K562 (cell line): Measurements from ENCODE around the gene PIGC. TPM values are rescaled to one million over a fixed set of nuclear protein-coding genes. Genes with fewer than 3 reads are reported as not detected.

Source experiments
- CBFA2T2 ChIP-seq: fragments of 450-650 bp; conservative IDR thresholded peaks from 2 replicates; pipeline ENCODE4 v1.6.1; 2017; ENCODE audit warnings: mild to moderate bottlenecking
- EHMT2 ChIP-seq: fragments of 450-650 bp; IDR thresholded peaks from 2 replicates; pipeline ENCODE4 v1.6.1; 2018; ENCODE audit warnings: antibody characterized with exemption
- GATA2 ChIP-seq: sonication (generic); formaldehyde crosslinking; IDR thresholded peaks from 2 replicates; pipeline ENCODE4 v1.4.0; 2020; ENCODE audit warnings: mild to moderate bottlenecking, missing genetic modification reagents
- GATAD2A ChIP-seq: fragments of 450-650 bp; IDR thresholded peaks from 2 replicates; pipeline ENCODE4 v1.6.1; 2017
- HEY1 ChIP-seq: fragments of 250-450 bp; sonication (Bioruptor Pico); IDR thresholded peaks from 2 replicates; pipeline ENCODE4 v1.5.0; 2020; ENCODE audit warnings: mild to moderate bottlenecking, moderate library complexity, borderline replicate concordance
- JUND ChIP-seq, 2 experiments: IDR thresholded peaks; 2 replicates in 1 of 2; 3 replicates in 1 of 2; pipeline ENCODE4 v1.6.1; 2011; ENCODE audit warnings: borderline replicate concordance in 2 of 2, low read depth in 2 of 2, low read length in 2 of 2, improper control_type of control experiment in 1 of 2, missing biosample characterization in 1 of 2, missing genetic modification characterization in 1 of 2, missing genetic modification reagents in 1 of 2
- MCM5 ChIP-seq: fragments of 450-650 bp; IDR thresholded peaks from 2 replicates; pipeline ENCODE4 v1.6.1; 2016; ENCODE audit warnings: low read depth
- NBN ChIP-seq: fragments of 450-650 bp; IDR thresholded peaks from 2 replicates; pipeline ENCODE4 v1.6.1; 2016; ENCODE audit warnings: low read depth, mild to moderate bottlenecking
- NFIC ChIP-seq: fragments of 450-650 bp; IDR thresholded peaks from 2 replicates; pipeline ENCODE4 v1.6.1; 2017; ENCODE audit warnings: mild to moderate bottlenecking, inconsistent platforms
- NKRF ChIP-seq: fragments of 450-650 bp; IDR thresholded peaks from 2 replicates; pipeline ENCODE4 v1.6.1; 2016; ENCODE audit warnings: borderline replicate concordance
- NRF1 ChIP-seq, 2 experiments: fragments of 450-650 bp; IDR thresholded peaks in 1 of 2; conservative IDR thresholded peaks in 1 of 2; 2 replicates each; pipeline ENCODE4 v1.6.1; 2014; ENCODE audit warnings: mild to moderate bottlenecking in 2 of 2
- STAT6 ChIP-seq: sonication (generic); formaldehyde crosslinking; IDR thresholded peaks from 2 replicates; pipeline ENCODE4 v1.8.1; 2023; ENCODE audit warnings: mild to moderate bottlenecking, missing genetic modification reagents
- TAF9B ChIP-seq: fragments of 450-650 bp; IDR thresholded peaks from 2 replicates; pipeline ENCODE4 v1.6.1; 2018; ENCODE audit warnings: mild to moderate bottlenecking; ENCODE audit not compliant: partially characterized antibody
- TEAD2 ChIP-seq: fragments of 450-650 bp; IDR thresholded peaks from 2 replicates; pipeline ENCODE4 v1.6.1; 2016; ENCODE audit warnings: missing genetic modification characterization, control low read depth, missing compliant biosample characterization
- ZMIZ1 ChIP-seq, 2 experiments: fragments of 150-350 bp in 1 of 2; IDR thresholded peaks; 2 replicates each; pipeline ENCODE4 v1.6.1; 2012 to 2016; ENCODE audit warnings: low read depth in 2 of 2, low read length in 2 of 2, mild to moderate bottlenecking in 1 of 2, moderate library complexity in 1 of 2
- ZNF232 ChIP-seq: sonication (generic); formaldehyde crosslinking; IDR thresholded peaks from 2 replicates; pipeline ENCODE4 v1.8.0; 2022; ENCODE audit warnings: mild to moderate bottlenecking, missing genetic modification reagents
- ZNF668 ChIP-seq: fragments of 250-450 bp; sonication (Bioruptor Pico); IDR thresholded peaks from 2 replicates; pipeline ENCODE4 v1.8.0; 2022; ENCODE audit warnings: mild to moderate bottlenecking, inconsistent platforms
- ZNF717 ChIP-seq: fragments of 250-450 bp; sonication (Bioruptor Pico); IDR thresholded peaks from 2 replicates; pipeline ENCODE4 v1.5.0; 2021
- ZNF766 ChIP-seq: fragments of 200-800 bp; sonication (Bioruptor generic); conservative IDR thresholded peaks from 2 replicates; pipeline ENCODE4 v1.6.1; 2016; ENCODE audit warnings: missing genetic modification characterization, missing compliant biosample characterization
- ZZZ3 ChIP-seq: fragments of 450-650 bp; IDR thresholded peaks from 2 replicates; pipeline ENCODE4 v1.6.1; 2016; ENCODE audit warnings: antibody characterized with exemption, mild to moderate bottlenecking, moderate library complexity
- polyA plus RNA-seq, 8 experiments: library from polyadenylated mRNA; depleted of rRNA in 4 of 8; stranded (reverse) in 5 of 8; unstranded in 3 of 8; fragments of >200 nt; fragmentation: Nextera tagmentation in 2 of 8; fragmentation: Illumina TruSeq in 1 of 8; extraction: Ambion mirVana in 2 of 8; extraction: Trizol in 1 of 8; gene quantifications; 2 replicates each; pipeline versions ENCODE4 v1.2.1 to v1.2.3, GENCODE V29; 2011 to 2014; ENCODE audit warnings: inconsistent platforms in 1 of 8, missing spikeins in 1 of 8
- total RNA-seq, 7 experiments: library from RNA; depleted of rRNA in 6 of 7; stranded (reverse); fragments of >200 nt in 6 of 7; fragmentation: Illumina TruSeq in 2 of 7; extraction: Trizol in 2 of 7; gene quantifications; 2 replicates each; pipeline versions ENCODE4 v1.2.1 to v1.2.3, GENCODE V29; 2011 to 2021; ENCODE audit warnings: low replicate concordance in 1 of 7
- TF ChIP-seq, protein P1 (sequence below), 2 experiments: fragments of 450-650 bp; IDR thresholded peaks; 2 replicates each; pipeline ENCODE4 v1.6.1; 2016

Gene PIGC
- total and polyA plus RNA-seq, 9 of the 15 experiments (the other 6 are each of a cell fraction or from before 2014, with no cell fraction given): 30.5 to 97.9 (median 54.7) TPM

DNA sequence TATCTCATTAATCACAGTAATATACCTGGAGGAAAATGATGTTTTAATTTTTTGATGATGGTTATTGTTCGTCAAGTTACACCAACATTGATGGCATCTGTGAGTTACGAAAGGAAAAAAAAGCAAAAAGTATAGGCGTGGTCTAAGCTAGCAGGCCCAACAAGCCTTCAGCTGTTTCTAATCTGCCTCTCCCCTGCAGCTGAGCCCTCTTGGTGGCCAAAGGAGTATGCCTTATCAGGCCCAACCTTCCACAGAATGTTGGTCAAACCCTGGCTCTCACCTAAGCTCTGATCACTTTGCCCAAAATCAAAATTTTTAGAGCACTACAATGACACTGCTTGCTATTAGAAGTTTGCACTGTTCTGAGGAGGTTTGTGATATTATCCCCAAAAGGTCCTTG lies 18.5 kb downstream of the PIGC start (continued):
- TF ChIP-seq TEAD2 (tag) (no peak), HEY1 (no peak), MCM5 (no peak), ZNF668 (CRISPR knock-in tag) (no peak), NFIC (peak; percentile 46), JUND (IDR thresholded peaks at IDR 0.05; ENCODE audit: borderline replicate concordance, low read depth, low read length) (0 out of 2 replicates have a peak, but pooled peaks have one; percentile 29), JUND (tag; IDR thresholded peaks at IDR 0.05; ENCODE audit: borderline replicate concordance, low read depth, low read length) (peak; percentile 12; the same call in 1 of the 3 replicates), ZZZ3 (no peak), GATA2 (CRISPR knock-in tag) (peak; percentile 78), GATAD2A (no peak), TAF9B (peak; percentile 57), ZNF766 (CRISPR knock-in tag) (no peak), ZNF232 (CRISPR knock-in tag) (no peak), STAT6 (CRISPR knock-in tag) (no peak), NKRF (no peak), ZNF717 (no peak), NBN (no peak), ZMIZ1 (IDR thresholded peaks at IDR 0.05; ENCODE audit: low read depth in 2 of 2, low read length in 2 of 2) (0 out of 4 replicates have a peak, but pooled peaks of 1 of the 2 experiments have one; percentile 70), EHMT2 (peak; percentile 83), CBFA2T2 (peak; percentile 89), NRF1 (conservative IDR thresholded peaks at IDR 0.05 in 1 of 2, IDR thresholded peaks at IDR 0.05 in 1 of 2) (no peak)
- TF ChIP-seq, protein P1, sequence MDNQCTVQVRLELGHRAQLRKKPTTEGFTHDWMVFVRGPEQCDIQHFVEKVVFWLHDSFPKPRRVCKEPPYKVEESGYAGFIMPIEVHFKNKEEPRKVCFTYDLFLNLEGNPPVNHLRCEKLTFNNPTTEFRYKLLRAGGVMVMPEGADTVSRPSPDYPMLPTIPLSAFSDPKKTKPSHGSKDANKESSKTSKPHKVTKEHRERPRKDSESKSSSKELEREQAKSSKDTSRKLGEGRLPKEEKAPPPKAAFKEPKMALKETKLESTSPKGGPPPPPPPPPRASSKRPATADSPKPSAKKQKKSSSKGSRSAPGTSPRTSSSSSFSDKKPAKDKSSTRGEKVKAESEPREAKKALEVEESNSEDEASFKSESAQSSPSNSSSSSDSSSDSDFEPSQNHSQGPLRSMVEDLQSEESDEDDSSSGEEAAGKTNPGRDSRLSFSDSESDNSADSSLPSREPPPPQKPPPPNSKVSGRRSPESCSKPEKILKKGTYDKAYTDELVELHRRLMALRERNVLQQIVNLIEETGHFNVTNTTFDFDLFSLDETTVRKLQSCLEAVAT (IDR thresholded peaks at IDR 0.05): no peak
